ENCODE measurements around the gene STX10.
A peak's percentile ranks its signal among the peaks of the same experiment; 100 is the strongest.

STX10 gene

DNA sequence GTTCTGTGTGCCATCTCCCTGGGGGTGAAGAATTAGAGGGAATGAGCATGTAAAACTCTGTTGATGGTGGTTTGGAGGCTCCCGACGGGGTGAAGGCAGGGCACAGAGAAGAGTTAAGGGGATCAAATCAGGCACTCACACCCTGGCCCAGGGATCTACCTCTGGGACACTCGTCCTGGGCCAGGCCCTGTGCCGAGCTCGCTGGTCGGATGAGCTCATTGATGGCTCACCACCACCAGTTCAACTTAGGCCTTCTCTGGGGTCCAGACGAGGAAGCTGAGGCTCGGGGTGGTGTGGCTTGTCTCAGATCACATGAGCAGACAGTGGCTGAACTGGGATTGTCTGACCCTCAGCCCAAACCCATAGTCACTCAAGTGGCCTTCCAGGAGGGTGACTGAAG lies 30.5 kb downstream of the STX10 start:
- no peak for DNase-seq (ENCODE audit: low read depth)

DNA sequence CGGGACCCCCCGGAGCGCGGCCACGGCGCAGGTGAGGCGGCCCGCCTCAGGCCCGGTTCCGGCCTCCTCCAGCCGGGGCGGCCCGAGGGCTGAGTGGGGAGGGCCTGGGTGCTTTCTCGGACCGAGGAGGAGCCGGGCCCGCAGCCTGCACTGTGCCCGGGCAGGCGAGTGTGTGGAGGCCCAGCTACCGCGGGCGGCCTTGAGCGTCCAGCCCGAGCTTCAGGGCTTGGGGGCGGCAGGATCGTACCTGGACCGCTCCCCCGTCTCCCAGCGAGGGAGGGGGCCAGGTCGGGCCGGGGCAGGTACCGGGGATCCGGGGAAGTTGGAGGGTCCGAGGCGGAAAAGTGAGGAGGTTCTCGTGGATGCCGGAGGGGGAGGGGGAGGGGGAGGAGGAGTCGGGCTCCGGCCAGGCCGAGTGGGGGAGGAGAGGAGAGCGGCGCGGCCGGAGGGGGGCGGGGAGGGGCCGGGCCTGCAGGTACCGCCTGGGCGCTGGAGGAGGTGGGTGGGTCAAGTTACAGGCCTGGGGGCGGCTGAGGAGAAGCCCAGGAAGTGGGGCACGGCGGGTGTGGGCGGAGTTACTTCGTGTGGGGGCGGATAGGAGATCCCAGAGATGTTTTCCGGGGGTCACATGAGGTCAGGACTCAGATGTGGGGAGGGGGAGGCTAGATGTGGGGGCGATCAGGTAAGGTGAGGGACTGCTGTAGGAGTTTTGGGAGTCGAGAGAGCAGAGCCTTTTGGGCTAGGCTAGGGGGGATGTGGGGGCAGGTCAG lies 31.6 kb downstream of the STX10 start:
- DNase-seq (ENCODE audit: low read depth), result no peak

DNA sequence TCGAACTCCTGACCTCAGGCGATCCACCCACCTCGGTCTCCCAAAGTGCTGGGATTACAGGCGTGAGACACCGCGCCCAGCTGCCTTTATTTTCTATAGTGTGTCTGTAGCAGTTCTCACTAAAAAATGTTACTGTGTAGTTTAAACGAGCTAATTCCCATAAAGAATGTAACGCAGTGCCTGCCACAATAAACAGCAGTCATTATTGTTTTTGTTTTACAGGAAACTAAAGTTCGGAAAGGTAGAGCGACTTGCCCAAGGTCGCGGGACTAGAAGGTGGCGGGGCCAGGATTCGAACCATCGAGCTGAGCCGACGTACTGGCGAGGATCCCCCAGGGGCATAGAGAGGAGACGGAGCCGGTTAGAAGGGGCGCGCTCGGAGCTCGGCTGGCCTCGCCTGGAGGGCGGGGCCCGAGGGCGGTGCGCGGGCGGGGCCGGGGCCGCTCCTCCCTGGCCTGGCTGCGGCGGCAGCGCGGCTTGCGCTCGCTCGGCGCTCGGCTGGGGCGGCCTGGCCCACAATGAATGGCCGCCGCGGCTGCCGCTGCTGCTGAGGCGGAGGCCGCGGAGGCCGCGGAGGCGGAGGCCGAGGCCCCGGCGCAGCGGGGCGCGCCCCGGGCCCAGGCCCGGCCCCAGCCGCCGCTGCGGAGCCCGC lies 32.3 kb downstream of the STX10 start, which contains the start of gene NACC1:
Gene NACC1 (plus strand): TSS at position 493 of the 652 bp plus-strand sequence. CDS start 16,944 bp downstream, outside the sequence.
- peak; percentile 86 for DNase-seq (ENCODE audit: low read depth)

DNA sequence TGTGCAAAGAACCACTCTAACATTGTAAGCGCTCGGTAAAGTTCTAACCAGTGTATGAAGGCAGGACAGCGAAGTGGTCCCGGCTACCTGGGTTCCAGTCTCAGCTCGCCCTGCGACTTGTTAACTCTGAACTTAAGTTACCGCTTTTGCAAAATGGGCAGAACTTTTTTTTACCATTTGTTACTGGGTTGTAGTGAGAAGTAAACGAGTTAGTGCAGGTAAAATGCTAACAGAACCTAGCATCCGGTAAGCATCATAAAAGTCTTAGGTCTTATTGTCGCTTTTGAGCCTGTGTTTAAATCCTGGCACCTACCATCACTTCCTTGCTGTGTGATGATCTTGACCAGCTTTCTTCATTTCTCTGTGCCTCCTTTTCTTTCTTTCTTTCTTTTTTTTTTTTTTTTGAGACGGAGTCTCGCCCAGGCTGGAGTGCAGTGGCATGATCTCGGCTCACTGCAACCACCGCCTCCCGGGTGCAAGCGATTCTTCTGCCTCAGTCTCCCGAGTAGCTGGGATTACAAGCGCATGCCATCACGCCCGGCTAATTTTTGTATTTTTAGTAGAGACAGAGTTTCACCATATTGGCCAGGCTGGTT lies 32.9 kb downstream of the STX10 start:
- no peak for DNase-seq (ENCODE audit: low read depth)

DNA sequence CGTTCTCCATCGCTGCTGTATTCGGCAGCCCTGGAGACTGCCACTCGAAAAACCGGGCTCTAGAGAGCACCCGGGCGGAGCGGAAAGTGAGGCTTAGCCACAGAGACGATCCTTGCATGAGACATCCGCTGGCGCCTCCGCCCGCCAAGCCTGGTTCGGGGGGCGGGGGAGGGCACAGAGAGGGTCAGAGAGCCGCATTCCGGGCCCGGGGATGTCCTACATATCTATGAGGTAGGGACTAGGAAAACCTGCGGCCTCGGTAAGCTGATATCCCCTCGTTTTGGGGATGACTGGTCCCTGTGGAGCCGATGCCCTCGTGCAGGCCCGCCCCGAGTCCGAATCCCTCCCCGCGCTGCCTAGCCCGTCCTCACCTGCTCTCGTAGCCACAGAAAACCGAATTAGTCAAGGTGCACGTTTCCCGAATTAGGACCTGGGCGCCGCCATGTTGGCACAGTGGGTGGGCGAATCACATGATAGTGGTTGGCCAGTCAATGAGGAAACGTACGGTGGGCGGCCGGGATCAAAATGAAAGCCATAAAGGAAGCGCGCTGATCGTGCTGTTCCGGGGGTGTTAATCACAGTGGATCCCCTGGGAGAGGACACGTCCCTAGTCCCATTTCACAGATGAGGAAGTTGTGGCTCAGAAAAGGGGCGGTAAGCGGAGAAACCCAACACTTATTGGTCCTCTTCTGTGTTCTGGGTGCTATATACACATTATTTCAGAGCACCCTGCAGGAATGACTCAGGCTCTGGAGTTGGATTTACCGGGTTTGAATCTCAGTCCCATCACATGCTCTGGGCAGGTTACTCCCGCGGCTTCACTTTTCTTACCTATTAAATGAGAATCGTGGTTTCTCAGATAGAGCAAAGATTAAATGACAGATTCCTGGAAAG lies 33.6 kb downstream of the STX10 start, which contains the start of gene TRMT1:
Gene TRMT1 (minus strand): TSS at position 459 of the 894 bp plus-strand sequence. CDS start 341 bp downstream, at position 118.
- peak; percentile 87 for DNase-seq (ENCODE audit: low read depth)

DNA sequence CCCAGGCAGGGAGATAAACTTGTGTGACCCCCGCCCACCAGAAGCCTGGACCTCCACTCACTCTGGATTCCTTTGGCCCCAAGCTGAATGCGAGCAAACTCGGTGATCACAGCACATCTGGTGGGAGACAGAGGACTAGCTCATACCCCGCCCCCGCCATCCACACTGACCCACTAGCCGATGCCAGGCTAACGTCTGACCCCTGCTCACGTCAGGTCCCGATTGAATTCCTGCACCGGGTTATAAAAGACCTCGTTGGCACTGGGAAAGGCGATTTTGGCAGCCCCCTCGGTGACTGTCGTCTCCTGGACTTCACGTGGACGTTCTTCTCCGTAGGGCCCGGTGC lies 34.3 kb downstream of the STX10 start:
- DNase-seq (ENCODE audit: low read depth), result no peak

DNA sequence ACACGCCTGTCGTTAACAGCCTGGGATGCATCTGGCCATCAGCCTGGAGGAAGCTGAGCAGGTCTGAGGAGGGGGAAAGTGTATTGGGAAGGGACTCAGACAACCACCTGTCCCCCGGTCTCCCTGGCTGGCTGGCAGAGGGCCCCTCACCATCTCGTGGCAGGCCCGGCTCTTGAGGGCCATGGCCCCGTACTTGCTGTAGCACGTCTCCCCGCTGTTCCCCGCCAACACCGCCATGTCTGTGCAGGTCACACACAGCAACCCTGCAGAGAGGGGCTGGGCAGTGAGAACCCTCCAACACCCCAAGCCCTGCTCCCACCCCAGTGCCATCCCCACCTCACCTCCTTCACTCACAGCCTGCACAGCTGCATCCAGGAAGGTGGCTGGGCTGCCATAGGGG lies 37.6 kb downstream of the STX10 start:
- DNase-seq (ENCODE audit: low read depth), result no peak

DNA sequence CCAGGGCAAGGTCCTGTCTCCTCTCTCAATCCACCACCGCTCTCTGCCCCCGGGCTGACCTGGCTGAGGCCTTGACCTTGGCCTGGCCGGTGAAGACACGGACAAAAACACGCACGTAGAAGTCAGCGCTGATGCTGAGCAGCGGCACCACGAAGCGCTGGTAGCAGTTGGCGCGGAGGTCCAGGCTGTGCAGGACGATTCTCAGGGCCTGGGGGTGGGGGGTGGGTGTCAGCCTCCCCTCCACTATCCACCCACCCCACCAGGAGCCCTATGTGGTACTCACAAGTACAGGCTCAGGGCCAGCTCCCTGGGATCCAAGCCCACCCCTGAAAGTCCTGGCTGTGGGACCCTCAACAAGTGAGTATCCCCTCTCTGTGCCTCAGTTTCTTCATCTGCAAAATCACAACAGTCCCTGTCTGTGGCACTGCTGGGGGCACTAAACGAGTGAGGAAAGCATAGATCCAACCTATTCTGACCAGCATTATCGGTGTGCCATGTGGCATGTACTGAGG lies 40.0 kb downstream of the STX10 start:
- DNase-seq (ENCODE audit: low read depth), result no peak

DNA sequence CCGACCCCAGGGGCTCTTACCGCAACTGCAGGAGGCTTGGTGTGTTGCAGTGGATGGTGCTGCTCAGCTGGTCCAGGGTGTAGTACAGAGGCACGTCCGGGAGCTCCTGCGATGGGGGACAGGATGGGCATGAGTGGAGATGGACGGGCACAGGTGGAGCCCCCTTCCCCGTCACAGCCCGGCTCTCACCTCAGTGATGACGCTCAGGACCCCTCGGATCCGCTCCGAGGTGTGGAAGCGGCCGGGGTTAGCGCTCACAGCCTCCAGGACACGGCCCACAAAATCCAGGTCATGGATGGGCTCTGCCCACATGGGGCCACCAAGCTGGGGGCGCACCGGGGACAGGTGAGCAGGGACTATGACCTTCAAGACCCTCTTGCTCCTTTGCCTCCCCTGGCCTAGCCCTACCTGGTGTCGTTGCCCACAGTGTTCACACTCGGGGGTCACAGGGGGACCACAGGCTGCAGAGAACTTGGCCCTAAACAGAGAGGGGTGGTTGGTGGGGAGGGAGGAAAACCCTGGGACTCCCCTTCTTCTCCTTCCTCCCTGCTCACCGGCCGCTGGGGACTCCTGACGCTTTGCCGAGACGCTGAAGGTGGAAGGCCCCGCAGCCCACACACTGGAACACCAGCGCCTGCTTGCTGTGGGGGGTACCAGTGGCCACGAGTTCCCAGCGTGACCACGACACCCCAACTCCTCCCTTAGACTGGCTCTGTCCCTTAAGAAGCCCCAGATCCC lies 40.6 kb downstream of the STX10 start:
- no peak for DNase-seq (ENCODE audit: low read depth)

DNA sequence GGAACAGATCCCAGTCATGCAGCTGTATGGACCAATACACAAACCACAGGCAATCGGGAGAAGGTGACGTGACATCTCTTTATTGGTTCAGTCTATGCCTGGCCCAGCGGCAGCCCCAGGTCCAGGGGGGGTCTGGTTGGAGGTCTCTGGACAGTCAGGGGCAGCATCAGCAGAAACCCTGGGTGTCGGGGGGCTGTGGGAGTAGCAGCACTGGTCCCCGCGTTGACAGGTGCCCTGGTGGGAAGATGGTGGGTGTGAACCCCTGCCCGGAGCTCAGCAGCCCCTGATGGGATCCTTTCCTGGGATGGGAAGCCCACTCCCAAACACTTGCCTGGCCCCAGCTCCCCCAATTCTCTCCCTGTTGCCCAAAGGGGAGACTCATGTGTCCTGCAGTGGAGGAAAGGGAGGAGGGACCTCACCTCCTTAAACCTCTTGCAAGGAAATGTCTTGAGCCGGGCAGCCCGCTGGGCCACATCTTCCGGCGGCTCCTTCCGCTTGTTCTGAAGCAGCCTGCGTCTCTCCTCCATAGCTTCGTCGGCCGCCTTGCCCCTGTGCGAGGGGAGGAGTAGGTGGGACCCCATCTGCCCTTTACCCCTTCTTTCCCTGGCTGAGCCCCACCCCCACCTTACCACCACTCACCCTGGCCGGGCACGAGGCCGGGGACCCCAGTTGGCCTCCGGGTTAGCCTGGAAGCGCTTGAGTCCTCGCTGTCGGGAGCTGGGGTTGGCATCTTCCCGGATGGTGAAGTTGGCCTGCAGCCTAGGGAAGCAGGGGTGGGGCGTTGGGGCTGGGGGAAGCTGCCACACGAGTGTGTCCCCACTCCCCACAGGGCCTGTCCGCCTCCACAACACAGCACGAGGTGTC lies 45.1 kb downstream of the STX10 start:
- DNase-seq (ENCODE audit: low read depth), result no peak

DNA sequence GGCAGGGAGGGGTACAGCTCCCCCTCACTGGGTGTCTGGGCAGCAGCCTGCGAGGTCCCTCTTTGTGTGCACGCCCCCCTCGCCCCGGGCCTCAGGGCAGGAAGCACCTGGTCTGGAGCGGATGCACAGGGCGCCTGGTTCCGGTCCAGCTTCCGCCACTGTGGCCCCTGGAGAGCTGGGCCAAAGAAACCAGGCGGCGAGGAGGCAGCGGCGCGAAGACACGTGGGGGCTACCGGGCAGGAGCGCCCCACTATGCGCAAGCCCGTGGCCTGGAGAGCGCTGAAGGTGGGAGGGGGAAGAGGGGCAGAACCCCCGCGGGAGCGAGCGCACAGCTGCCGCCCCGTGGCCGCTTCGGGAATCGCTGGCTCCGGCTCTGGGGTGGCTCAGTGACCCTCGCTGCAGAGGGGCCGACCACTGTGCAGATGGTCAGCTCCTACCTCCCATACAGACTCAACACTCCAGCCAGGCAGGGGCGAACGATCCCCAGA lies 45.8 kb downstream of the STX10 start:
- peak; percentile 52 for DNase-seq (ENCODE audit: low read depth)

DNA sequence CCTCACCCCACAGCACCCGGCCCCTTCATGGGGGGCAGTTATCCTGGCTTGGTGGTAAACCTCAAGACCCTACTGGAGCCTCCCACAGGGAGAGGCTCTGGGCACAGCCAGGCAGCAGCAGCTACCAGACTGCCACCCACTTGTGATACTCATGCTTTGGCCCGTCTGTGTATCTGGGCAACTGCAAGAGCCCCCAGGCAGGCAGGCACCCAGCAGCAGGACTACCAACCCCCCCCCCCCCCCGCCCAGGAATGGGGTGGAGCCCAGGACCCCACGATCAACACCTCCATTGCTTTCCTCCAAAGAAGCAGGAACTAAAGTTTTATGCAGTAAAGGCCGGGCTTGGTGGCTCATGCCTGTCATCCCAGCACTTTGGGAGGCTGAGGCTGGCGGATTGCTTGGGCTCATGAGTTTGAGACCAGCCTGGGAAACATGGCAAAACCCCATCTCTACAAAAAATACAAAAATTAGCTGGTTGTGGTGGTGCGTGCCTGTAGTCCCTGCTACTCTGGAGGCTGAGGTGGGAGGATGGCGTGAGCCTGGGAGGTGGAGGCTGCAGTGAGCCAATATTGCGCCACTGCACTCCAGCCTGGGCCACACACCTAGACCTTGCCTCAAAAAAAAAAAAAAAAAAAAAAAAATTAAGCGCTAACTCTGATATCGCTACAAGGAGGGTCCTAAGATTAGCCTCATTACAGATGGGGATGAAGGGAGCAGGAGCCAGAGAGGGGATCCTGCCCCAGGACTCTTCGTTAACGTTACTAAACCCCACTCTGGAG lies 46.4 kb downstream of the STX10 start:
- DNase-seq (ENCODE audit: low read depth), result no peak

DNA sequence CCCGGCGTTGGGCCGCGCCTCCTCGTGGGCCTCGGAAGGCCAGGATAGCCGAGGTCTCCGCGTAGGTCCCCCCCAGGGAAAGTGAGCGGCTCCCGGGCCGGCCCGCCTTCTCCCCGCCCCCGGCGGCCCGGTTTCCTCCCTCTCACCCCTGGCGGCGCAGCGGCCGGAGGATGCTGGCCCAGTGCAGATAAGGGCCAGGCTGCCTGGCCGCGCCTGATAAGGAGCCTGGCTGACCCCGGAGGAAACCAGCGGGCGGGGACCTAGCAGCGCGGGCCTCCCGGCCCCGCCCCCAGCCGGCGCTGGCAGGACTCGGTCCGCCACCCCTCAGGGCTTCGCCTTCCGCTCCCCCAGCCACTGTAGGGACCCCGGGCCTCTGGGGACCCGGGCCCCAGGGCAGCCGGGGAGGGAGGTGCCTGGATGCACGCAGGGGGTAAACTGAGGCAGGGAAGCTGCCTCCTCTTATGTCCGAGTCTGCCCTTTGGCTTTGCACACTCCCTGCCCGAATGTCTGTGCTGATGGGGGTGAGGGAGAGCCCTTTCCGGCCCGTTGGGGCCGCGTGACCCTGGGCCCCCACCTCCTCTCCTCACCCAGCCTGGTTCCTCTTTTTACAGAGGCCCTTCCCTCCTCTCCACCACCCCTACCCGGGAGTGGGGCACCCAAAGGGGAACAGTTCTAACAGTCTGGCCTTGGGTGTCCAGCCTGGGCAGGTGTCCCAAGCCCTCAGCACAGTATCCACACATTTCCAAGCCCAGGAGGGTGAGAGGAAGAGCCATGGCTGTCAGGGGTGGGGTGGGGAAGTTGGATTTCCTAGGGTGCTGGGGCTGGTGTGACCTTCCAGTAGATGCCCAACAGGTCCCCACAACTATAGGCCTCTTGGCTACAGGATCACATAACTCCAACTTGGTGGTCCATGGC lies 47.3 kb downstream of the STX10 start, which contains the start of gene LYL1:
Gene LYL1 (minus strand): TSS at position 193 of the 915 bp plus-strand sequence. CDS start 1,687 bp downstream, outside the sequence.
- no peak for DNase-seq (ENCODE audit: low read depth)

DNA sequence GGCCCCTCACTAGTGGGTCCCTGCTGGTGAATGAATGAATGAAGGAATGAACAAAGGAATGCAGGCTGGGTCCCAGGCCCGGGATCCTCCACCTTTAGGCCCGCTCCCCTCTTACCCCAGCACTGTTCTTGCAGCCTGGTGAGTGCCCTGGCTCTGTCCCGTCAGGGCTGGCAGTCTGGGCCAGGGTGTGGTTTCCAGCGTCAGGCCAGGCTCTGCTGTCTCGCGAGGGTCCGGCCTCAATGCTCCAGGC lies 47.8 kb downstream of the STX10 start:
- DNase-seq (ENCODE audit: low read depth), result no peak

DNA sequence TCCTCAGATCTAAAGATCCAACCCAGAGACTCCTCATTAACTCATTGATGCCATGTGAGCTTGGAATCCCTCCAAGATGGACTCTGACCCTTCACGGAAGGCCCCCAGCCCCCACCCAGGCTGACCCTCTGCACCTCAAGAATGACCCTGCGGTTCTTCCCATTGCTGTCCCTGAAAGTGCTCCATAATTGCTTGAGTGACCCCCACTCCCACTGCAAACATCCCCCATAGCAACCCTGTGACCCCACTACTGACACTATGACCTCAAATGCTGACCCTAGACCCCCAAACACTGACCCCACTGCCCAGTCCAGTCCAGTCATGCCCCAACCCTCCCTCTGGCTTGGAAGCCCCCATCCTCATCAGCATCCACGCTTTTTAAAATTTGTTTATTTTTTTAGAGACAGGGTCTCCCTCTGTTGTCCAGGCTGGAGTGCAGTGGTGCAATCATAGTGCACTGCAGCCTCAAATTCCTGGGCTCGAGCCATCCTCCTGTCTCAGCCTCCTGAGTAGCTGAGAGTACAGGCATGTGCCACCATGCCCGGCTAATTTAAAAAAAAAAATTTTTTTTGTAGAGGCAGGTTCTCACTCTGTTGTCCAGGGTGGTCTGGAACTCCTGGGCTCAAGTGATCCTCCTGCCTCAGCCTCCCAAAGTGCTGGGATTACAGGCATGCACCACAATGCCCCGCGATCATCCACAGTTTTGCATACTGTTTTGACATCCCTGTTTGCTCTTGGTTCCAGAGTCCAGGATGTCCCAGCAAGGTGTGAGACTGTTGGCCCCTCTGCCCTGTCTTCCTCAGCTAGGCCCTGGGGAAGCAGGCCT lies 48.4 kb downstream of the STX10 start:
- DNase-seq (ENCODE audit: low read depth), result no peak

DNA sequence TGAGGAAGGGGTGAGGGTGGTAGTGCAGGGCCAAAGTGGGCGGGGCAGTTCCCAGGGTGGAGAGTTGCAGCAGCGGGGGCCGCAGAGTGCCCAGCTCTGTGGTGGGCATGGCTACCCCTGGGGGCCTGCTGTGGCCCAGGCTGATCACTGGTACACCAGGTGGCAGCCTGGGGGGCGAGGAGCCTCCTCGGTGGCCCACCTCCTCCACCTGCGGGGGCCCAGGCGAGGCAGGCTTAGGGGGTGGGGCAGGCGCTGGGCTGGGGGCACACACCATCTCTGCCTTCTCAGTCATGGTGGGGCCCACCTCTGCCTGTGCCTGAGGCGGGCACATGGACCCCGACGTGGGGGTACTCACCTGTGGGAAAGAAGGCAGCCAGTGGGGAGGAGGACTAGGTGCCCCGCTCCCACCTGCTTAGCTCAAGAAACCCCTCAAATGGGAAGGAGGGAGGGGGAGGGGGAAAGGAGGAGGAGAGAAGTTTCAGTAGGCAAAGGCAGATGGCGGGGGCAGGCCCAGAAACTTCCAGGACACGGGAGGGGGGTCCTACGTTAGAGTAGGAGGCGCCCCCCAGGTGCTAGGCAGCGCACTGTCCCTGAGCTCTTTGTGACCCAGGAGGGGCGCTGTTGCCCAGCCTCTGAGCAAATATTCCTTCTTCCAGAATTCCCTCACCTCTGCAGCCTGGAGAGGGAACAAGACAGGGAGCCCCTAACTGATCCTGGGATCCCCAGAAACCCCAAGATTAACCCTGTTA lies 49.2 kb downstream of the STX10 start:
- DNase-seq (ENCODE audit: low read depth), result no peak
